Keratinocyte (primary cell): ENCODE data around the gene AFG3L2. TPM values are rescaled to one million over a fixed set of nuclear protein-coding genes. Genes with fewer than 3 reads are reported as not detected.

Source experiments
- DNase-seq: peaks from one replicate; pipeline ENCODE4 v3.0.0-alpha.2; 2011; ENCODE audit warnings: low read depth, missing footprints, low spot score
- FAIRE-seq: peaks from 2 replicates; lab custom pipeline; 2011; peaks lifted over from hg19 to GRCh38; lab: Jason Lieb, UNC
- H2AFZ ChIP-seq: 2 replicates; pipeline ENCODE4 v1.6.0; 2012; ENCODE audit warnings: low read length, control low read depth, inconsistent platforms; ENCODE audit not compliant: control insufficient read depth
- H3K27ac ChIP-seq: 2 replicates; pipeline ENCODE4 v1.5.1; 2011; ENCODE audit warnings: low read length; ENCODE audit not compliant: control insufficient read depth, insufficient read depth
- H3K27me3 ChIP-seq: 3 replicates; pipeline ENCODE4 v1.6.0; 2011; ENCODE audit warnings: low read length; ENCODE audit not compliant: control insufficient read depth, insufficient read depth; ENCODE audit errors: extremely low read depth
- H3K36me3 ChIP-seq, 2 experiments: 2 replicates in 1 of 2; 3 replicates in 1 of 2; pipeline ENCODE4 v1.5.1; 2011; ENCODE audit warnings: low read length in 2 of 2, mild to moderate bottlenecking in 1 of 2; ENCODE audit not compliant: control insufficient read depth in 2 of 2, insufficient read depth in 2 of 2; ENCODE audit errors: extremely low read depth in 1 of 2
- H3K4me1 ChIP-seq: 3 replicates; pipeline ENCODE4 v1.5.1; 2011; ENCODE audit warnings: low read length; ENCODE audit not compliant: control insufficient read depth, insufficient read depth; ENCODE audit errors: extremely low read depth
- H3K4me2 ChIP-seq: 3 replicates; pipeline ENCODE4 v1.6.0; 2011; ENCODE audit warnings: low read depth, low read length; ENCODE audit not compliant: control insufficient read depth, insufficient read depth; ENCODE audit errors: extremely low read depth
- H3K4me3 ChIP-seq, 3 experiments: fragments of 200-600 bp in 1 of 3; sonication (generic) in 1 of 3; 2 replicates in 2 of 3; 3 replicates in 1 of 3; pipeline ENCODE4 v1.5.1; 2011 to 2016; ENCODE audit warnings: low read length in 3 of 3, mild to moderate bottlenecking in 3 of 3, control low read depth in 2 of 3, inconsistent platforms in 1 of 3, low read depth in 1 of 3, mixed read lengths in 1 of 3, mixed run types in 1 of 3, moderate library complexity in 1 of 3; ENCODE audit not compliant: control insufficient read depth in 2 of 3, insufficient read depth in 2 of 3; ENCODE audit errors: extremely low read depth in 1 of 3
- H3K79me2 ChIP-seq: 2 replicates; pipeline ENCODE4 v1.6.0; 2012; ENCODE audit warnings: low read length; ENCODE audit not compliant: control insufficient read depth, insufficient read depth
- H3K9ac ChIP-seq: 3 replicates; pipeline ENCODE4 v1.6.0; 2011; ENCODE audit warnings: low read length; ENCODE audit not compliant: control insufficient read depth, insufficient read depth; ENCODE audit errors: extremely low read depth
- H3K9me1 ChIP-seq: 3 replicates; pipeline ENCODE4 v1.6.0; 2011; ENCODE audit warnings: low read length; ENCODE audit not compliant: control insufficient read depth, insufficient read depth; ENCODE audit errors: extremely low read depth
- H3K9me3 ChIP-seq: 2 replicates; pipeline ENCODE4 v1.5.1; 2012; ENCODE audit warnings: low read depth, low read length; ENCODE audit not compliant: control insufficient read depth
- H4K20me1 ChIP-seq: 3 replicates; pipeline ENCODE4 v1.6.0; 2011; ENCODE audit warnings: low read length; ENCODE audit not compliant: control insufficient read depth, insufficient read depth; ENCODE audit errors: extremely low read depth
- EZH2 ChIP-seq: IDR thresholded peaks from one replicate; pipeline ENCODE4 v1.6.1; 2012; ENCODE audit warnings: inconsistent platforms, mild to moderate bottlenecking, low read length, moderate library complexity
- dilution Hi-C: fragments of 300-500 bp; cut with MboI; formaldehyde crosslinking; loops from one replicate; pipeline ENCODE4 v1.7.0; 2020; ENCODE audit warnings: low sequenced_read_pairs; ENCODE audit not compliant: extremely low pct_ligation_motif_present
- polyA plus RNA-seq, 5 experiments: library from polyadenylated mRNA; depleted of rRNA in 3 of 5; stranded (reverse) in 3 of 5; stranded (forward) in 1 of 5; unstranded in 1 of 5; fragments of >200 nt; gene quantifications; 1 replicate in 1 of 5; 2 replicates in 3 of 5; 3 replicates in 1 of 5; pipeline versions ENCODE4 v1.2.1 to v1.2.3, GENCODE V29; 2011 to 2012; ENCODE audit warnings: missing spikeins in 2 of 5, low read depth in 1 of 5, low replicate concordance in 1 of 5
- TF ChIP-seq, protein P1 (sequence below), 3 experiments: IDR thresholded peaks in 1 of 3; conservative IDR thresholded peaks in 1 of 3; optimal IDR thresholded peaks in 1 of 3; 2 replicates in 2 of 3; 3 replicates in 1 of 3; pipeline versions ENCODE3 to v1.5.1; 2011; ENCODE audit warnings: low read length in 3 of 3, mild to moderate bottlenecking in 3 of 3, moderate library complexity in 2 of 3, control low read depth in 1 of 3, inconsistent platforms in 1 of 3; ENCODE audit not compliant: insufficient read depth in 2 of 3; ENCODE audit errors: extremely low read depth in 1 of 3

The AFG3L2 gene
- polyA plus RNA-seq, 1 donor (not counting 4 experiments of a cell fraction or from before 2014, with no cell fraction given): 47.5 TPM

DNA sequence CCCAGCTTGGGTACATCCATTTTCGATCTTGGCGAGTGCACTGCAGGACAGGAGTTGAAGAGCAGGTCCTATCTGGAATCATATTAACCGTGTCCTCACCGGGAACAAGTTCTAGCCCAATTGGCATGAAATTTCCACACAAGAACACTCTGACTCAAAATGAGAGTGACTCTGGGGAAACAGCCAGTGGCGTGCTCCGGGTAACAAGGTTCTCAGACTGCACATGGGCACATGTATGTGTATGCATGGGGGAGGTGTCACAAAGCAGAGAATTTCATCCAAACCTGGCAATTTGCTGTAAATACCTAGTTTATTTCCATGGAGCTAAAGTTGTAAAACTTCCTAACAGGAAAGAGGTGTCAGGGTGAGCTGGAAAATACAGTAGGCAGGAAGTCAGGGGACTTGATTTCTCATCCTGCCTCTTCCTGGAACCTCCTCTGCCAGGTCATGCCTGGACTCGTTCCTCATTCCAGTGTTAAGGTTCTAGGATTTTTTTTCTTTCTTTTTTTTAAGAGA, 67.3 kb downstream of the AFG3L2 start:
- Histone ChIP-seq H3K4me3 (peak overlapping the region; percentile 80 to 89 (median 83)), H3K27ac (peak overlapping the region; percentile 96)
- peak; percentile 84 for FAIRE-seq

DNA sequence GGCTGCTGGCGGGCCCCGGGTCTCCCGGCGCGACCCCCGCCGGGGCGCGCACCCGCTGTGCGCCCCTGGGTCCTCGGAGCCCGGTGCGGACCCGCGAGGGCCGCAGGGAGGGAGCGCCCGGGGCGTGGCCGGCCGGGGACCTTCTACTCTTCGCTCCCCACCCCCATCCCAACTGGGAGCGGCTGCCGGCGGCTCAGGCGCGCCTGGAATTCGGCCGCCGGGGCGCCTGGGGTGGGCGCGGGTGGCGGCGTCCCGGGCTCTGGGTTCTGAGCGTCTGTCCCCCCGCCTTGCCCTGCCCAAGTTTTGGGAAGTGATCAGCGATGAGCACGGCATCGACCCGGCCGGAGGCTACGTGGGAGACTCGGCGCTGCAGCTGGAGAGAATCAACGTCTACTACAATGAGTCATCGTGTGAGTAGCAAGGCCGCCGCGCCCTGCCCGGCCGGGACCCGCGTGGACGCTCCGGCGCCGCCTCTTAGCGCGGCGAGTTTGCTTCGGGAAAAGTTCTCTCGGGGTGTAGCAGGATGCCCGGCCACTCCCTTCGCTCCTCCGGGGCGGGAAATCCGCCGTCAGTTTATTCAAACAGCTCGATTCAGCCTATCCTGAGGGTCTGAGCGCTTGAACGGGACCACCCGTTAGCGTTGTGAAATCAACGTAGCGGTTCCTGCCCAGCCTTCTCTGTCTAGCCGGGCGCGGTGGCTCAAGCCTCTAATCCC, 68.5 kb downstream of the AFG3L2 start:
- DNase-seq: no peak
- Histone ChIP-seq H3K27me3 (no peaks in the 10 kb centered on the region), H2AFZ (no peak overlapping the region), H3K9ac (peak overlapping the region; percentile 98), H3K4me3 (peak overlapping the region; percentile 80 to 89 (median 83)), H3K36me3 (peaks cover 11 to 35% of the 10 kb centered on the region in 2 experiments), H3K9me1 (no peaks in the 10 kb centered on the region), H3K9me3 (no peaks in the 10 kb centered on the region), H3K27ac (peak overlapping the region; percentile 96), H3K79me2 (peaks cover 46% of the 10 kb centered on the region), H4K20me1 (no peaks in the 10 kb centered on the region), H3K4me1 (peaks cover 33% of the 10 kb centered on the region), H3K4me2 (peak overlapping the region; percentile 100)
- FAIRE-seq: peak; percentile 36
- TF ChIP-seq EZH2: no peak
- TF ChIP-seq, protein P1, sequence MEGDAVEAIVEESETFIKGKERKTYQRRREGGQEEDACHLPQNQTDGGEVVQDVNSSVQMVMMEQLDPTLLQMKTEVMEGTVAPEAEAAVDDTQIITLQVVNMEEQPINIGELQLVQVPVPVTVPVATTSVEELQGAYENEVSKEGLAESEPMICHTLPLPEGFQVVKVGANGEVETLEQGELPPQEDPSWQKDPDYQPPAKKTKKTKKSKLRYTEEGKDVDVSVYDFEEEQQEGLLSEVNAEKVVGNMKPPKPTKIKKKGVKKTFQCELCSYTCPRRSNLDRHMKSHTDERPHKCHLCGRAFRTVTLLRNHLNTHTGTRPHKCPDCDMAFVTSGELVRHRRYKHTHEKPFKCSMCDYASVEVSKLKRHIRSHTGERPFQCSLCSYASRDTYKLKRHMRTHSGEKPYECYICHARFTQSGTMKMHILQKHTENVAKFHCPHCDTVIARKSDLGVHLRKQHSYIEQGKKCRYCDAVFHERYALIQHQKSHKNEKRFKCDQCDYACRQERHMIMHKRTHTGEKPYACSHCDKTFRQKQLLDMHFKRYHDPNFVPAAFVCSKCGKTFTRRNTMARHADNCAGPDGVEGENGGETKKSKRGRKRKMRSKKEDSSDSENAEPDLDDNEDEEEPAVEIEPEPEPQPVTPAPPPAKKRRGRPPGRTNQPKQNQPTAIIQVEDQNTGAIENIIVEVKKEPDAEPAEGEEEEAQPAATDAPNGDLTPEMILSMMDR (optimal IDR thresholded peaks at IDR 0.05 in 1 of 3, IDR thresholded peaks at IDR 0.05 in 1 of 3, conservative IDR thresholded peaks at IDR 0.05 in 1 of 3; ENCODE audit: extremely low read depth in 1 of 3, insufficient read depth in 2 of 3, low read length in 3 of 3): no peak
- dilution Hi-C loops: no loop called here

More for the DNA sequence above, 67.3 kb downstream of the AFG3L2 start:
- Histone ChIP-seq H3K9me1 (no peaks in the 10 kb centered on the region), H2AFZ (no peak overlapping the region), H3K4me1 (peaks cover 42% of the 10 kb centered on the region), H3K9me3 (no peaks in the 10 kb centered on the region), H3K36me3 (peaks cover 16 to 47% of the 10 kb centered on the region in 2 experiments), H3K27me3 (no peaks in the 10 kb centered on the region), H3K79me2 (peaks cover 57% of the 10 kb centered on the region), H4K20me1 (no peaks in the 10 kb centered on the region), H3K4me2 (peak overlapping the region; percentile 100), H3K9ac (peak overlapping the region; percentile 98)
- DNase-seq: no peak
- TF ChIP-seq, protein P1 (optimal IDR thresholded peaks at IDR 0.05 in 1 of 3, IDR thresholded peaks at IDR 0.05 in 1 of 3, conservative IDR thresholded peaks at IDR 0.05 in 1 of 3; ENCODE audit: extremely low read depth in 1 of 3, insufficient read depth in 2 of 3, low read length in 3 of 3): no peak
- TF ChIP-seq EZH2: no peak
- dilution Hi-C loops: no loop called here
